ENCODE results near the gene ATOH8. TPM values are rescaled to one million over a fixed set of nuclear protein-coding genes. Genes with fewer than 3 reads are reported as not detected.

ATOH8 gene
- total RNA-seq, 1 donor from 2014 or later = 44.9 TPM

DNA sequence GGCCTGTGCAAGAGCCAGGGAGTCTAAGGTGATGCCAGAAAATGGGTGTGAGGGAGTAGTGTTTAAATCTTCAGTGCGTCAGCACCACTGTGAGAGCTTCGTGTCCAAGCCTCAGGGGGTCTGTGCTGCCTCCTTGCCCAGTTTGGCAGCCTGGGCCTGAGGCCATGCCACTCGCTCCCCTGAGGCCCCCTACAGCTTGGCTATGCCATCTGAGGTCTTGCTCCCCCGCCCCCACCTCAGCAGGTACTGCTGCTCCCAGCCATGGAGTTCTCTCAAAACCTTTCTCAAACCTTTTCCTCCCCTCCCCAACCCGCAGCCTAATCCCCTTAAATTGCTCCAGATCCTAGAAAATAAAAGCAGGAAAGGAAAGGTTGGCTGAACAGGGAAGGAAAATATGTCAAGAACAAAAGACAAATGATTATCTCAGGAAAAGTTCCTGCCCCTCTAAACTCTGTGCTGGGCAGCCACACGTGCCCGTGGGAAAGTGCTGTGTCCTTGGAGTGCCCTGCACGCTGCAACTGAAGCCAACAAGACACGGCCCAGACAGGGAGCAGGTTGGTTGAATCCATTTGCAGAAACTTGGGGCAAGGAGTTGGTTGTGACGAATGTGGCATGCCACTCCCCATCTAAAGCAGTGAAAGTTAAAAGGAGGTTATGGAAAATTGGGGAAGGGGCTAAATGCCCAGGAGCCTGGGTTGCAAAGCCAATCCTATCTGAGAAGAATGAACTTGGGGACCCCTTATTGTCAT lies 61.2 kb downstream of the ATOH8 start:
- no peak overlapping the region for H3K4me3 ChIP-seq
- H3K4me1 ChIP-seq = peaks cover 26% of the 10 kb centered on the region
- no peaks in the 10 kb centered on the region for H3K27me3 ChIP-seq (ENCODE audit: low read depth)
- DNase-seq = no peak
- no peak overlapping the region for H3K27ac ChIP-seq
- H3K36me3 ChIP-seq = no peaks in the 10 kb centered on the region
- H3K9me3 ChIP-seq = no peaks in the 10 kb centered on the region
- no peak for TF ChIP-seq CTCF (IDR thresholded peaks at IDR 0.05)
- no peak for ATAC-seq
- intact Hi-C loops (cut with DNase I) = loop anchor here (10.0 kb wide), 2 partner anchors 90 to 180 kb away; no protein-coding TSS in a partner anchor

DNA sequence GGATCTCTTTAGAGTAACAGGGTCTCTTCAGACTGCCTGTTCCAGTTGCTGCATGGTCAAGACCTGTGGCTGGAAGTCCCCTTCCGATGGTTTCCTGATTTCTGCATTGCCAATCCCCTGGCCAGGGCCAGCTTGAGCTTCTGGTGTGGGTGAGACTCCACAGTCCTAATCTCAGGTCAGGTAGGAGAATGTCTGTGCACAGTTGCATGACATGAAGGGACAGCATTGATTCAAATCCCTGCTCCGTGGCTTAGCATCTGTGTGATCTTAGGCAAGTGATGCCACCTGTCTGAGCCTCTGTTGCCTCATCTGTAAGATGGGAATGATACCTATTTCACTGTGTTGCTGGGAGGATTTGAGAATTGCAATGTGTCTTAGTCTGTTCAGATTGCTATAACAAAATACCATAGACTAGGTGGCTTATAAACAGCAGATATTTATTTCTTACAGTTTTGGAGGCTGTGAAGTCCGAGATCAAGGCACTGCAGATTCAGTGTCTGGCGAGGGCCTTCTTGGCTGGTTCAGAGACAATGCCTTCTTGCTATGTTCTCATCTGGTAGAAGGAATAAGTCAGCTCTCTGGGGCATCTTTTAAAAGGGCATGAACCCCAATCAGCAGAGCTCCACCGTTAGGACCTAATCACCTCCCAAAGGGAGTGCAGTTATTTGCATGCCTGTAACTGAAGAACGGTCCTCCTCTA lies 66.2 kb downstream of the ATOH8 start:
- no peak for ATAC-seq
- no peak for DNase-seq
- no peaks in the 10 kb centered on the region for H3K9me3 ChIP-seq
- no peaks in the 10 kb centered on the region for H3K4me1 ChIP-seq
- intact Hi-C loops (cut with DNase I) = loop anchor here (10.0 kb wide), 2 partner anchors 95 to 185 kb away; no protein-coding TSS in a partner anchor
- no peak overlapping the region for H3K4me3 ChIP-seq
- H3K27me3 ChIP-seq (ENCODE audit: low read depth) = no peaks in the 10 kb centered on the region
- H3K27ac ChIP-seq = no peak overlapping the region
- H3K36me3 ChIP-seq = no peaks in the 10 kb centered on the region
- no peak for TF ChIP-seq CTCF (IDR thresholded peaks at IDR 0.05)

DNA sequence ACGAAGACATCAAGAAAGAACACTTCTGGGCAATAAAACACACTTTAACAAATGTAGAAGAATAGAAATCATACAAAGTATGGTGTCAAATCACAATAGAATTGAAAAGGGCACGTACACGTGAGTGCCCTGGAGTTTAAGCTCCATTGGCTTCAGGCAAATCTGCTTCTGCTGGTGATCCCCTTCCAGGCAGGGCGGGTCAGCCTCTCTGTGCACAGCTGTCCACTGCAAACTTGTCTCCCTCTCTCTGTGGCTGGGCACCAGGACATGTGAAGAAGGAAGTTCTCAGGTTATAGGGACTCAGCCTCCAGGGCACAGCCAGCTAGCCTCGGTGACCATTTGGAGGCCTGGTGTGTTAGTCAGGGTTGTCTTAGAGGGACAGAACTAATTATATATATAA lies 69.0 kb downstream of the ATOH8 start:
- Histone ChIP-seq H3K36me3 (no peaks in the 10 kb centered on the region), H3K4me3 (no peak overlapping the region), H3K4me1 (peaks cover 3% of the 10 kb centered on the region), H3K27me3 (ENCODE audit: low read depth) (no peaks in the 10 kb centered on the region), H3K9me3 (no peaks in the 10 kb centered on the region), H3K27ac (no peak overlapping the region)
- ATAC-seq = no peak
- no peak for TF ChIP-seq CTCF (IDR thresholded peaks at IDR 0.05)
- no peak for DNase-seq
- intact Hi-C loops (cut with DNase I) = no loop called here

DNA sequence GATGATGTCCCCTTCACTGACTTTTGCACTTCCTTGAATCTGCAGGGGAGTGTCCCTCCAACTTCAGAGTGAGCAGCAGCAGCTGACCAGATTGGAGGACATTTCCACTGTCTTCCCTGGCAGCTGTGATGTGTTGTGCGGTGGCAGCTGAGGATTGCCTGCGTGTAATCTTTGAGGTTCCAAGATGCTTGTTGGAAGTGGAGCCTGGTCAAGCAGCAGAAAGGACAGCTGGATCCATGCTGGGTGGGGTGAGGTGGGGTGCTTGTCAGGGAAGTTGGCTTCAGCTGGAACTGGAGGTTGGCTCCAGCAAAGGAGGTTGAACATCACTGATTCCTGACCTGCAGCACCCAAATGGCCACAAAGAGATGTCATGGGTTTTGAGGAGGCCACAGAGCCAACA lies 70.2 kb downstream of the ATOH8 start:
- TF ChIP-seq CTCF (IDR thresholded peaks at IDR 0.05) = no peak
- no peak overlapping the region for H3K4me3 ChIP-seq
- DNase-seq (no peak), ATAC-seq (no peak)
- H3K27me3 ChIP-seq (ENCODE audit: low read depth) = no peaks in the 10 kb centered on the region
- H3K4me1 ChIP-seq = peaks cover 4% of the 10 kb centered on the region
- no peak overlapping the region for H3K27ac ChIP-seq
- no peaks in the 10 kb centered on the region for H3K9me3 ChIP-seq
- intact Hi-C loops (cut with DNase I) = no loop called here
- H3K36me3 ChIP-seq = no peaks in the 10 kb centered on the region

- H3K27me3 ChIP-seq (ENCODE audit: low read depth) = no peaks in the 10 kb centered on the region
- DNase-seq (peak; percentile 83), ATAC-seq (peak; percentile 95 to 96)
- peaks cover 4% of the 10 kb centered on the region for H3K4me1 ChIP-seq
- no peaks in the 10 kb centered on the region for H3K9me3 ChIP-seq
- TF ChIP-seq CTCF (IDR thresholded peaks at IDR 0.05) = peak; percentile 92
- intact Hi-C loops (cut with DNase I) = loop anchor here (5.0 kb wide), 1 partner anchor 255 kb away; no protein-coding TSS in a partner anchor
- peak overlapping the region; percentile 21 for H3K4me3 ChIP-seq
- no peaks in the 10 kb centered on the region for H3K36me3 ChIP-seq
- H3K27ac ChIP-seq = no peak overlapping the region
Observed at GRCh38 chr2:85826990-85827878, 73.4 kb downstream of the ATOH8 start.
